Activated T-cell treated with anti-CD3 and anti-CD28 coated beads for 24 hours (primary cell): ENCODE data around the gene PHACTR3.

Source experiments
- DNase-seq: peaks from one replicate; pipeline ENCODE4 v3.0.0-alpha.2; 2020; ENCODE audit warnings: low read depth

PHACTR3 gene

DNA sequence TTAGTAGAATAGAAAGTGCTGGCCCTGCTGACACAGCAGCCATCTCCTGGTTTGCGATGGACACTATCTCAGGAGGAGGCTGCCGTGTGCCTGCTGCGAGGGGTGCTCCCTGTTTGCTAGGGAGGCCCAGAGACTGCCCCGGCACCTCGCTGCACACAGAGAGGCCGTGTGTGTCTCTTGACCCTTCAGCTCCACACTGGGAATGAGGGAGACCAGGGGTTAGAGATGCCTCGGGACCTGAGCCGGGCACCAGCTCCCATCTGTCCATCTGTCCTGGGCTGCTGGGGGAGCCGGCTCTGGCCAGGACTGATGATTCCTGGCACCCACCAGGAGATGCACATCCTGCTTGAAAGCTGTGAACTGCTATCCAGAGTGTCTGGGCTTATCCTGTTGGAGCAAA lies 18.2 kb downstream of the PHACTR3 start:
- no peak for DNase-seq

DNA sequence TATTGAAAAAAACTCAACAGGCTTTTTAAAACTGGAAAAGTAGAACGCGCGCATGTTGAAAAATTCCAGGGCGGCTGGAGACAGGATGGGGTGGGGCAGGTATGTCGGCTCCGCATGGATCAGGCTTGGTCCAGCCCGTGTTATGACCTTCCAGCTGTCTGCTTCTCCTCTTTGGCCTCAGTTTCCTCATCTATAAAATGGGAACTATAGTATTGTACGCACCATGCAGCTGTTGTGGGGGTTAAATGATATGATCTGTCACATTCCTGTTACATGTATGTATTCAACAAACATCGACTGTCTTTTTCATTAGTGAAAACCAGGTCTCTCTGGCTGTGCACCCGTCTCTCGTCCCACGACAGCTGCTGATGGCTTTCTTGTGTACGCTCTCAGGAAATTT lies 18.8 kb downstream of the PHACTR3 start:
- no peak for DNase-seq

DNA sequence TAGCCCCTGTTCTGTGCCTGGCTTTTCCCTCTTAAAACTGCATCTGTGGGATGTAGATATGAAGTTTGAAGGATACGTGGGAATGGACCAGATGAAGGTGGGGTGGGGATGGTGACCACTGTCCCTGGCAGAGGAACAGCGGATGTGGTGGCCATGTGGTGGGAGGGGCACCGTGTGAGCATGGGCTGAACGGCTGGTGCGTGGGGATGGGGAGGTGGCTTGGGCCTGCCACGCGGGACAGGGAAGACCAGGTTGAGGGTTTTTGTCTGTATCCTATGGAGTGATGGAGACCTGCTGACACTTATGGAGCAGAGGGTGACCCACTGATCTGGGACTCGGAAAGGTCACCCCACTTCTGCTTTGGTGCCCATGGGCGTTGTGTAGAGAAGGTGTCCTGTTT lies 19.2 kb downstream of the PHACTR3 start:
- no peak for DNase-seq

DNA sequence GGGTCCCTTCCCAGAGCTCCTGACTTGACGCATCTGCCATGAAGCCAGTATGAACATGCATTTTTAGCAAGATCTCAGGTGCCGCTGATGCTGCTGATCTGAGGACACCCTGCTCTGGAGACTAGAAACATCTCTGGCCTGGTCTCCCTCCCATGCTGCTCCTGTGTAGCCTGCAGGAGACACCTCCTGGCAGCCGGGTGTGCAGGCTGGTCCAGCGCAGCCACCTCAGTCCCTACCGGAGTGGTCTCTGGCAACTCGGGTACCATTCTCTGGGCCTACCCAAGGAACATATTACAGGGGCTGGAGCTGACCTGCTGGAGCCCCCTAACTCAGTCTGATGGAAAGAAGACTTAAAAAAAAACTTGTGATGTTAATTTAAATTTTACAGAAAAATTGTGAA lies 20.1 kb downstream of the PHACTR3 start:
- DNase-seq = no peak

DNA sequence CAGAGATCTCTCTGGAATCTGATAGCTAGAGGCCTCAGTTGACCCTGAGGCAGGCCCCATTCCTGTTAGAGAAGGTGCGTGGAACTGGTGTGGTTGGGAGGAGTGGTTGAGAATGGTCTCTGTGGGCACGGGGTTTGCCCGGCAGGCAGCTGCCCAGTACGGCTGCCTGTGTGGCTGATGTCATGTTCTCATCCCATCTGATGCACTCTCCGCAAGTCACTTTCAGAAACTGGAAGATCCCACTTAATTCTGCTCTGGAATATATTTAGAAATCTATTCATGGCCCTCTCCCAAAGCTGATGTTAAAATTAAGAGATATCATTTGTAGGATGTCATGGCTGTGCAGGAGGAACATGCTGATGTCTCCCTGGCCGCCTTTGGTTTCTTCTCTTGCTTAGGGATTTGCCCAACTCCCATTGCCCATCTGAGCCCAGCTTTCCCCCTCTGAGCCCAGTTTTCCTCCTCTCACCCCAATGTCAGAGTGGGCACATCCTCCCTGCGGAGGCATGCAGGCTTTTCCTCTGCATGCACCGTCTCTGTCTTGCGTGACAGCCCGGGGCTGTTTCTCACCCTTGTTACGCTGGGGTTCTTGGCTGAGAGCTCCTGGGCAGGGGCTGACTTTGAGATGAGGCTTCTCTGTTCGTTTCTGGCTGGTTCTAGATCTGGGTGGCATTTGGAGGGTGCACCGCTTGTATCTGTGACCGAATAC lies 21.0 kb downstream of the PHACTR3 start:
- DNase-seq = no peak

DNA sequence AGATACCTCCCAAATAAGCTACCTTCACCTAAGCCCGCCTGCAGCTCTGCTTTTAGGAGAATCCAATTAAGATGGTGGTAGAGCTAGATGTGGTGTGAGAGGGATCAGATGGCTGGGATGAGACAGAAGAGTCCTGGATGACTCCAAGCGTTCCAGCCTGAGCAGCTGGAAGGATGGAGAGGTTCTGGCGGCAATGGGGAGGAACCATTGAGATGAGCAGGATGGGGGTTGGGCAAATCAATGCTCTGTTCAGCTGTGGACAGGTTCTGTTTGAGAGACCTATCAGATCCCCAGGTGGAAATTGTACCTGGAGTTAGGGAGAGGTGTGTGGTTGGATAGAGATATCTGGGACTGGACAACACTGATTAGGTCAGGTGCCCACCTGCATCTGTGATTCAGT lies 23.0 kb downstream of the PHACTR3 start:
- no peak for DNase-seq

DNA sequence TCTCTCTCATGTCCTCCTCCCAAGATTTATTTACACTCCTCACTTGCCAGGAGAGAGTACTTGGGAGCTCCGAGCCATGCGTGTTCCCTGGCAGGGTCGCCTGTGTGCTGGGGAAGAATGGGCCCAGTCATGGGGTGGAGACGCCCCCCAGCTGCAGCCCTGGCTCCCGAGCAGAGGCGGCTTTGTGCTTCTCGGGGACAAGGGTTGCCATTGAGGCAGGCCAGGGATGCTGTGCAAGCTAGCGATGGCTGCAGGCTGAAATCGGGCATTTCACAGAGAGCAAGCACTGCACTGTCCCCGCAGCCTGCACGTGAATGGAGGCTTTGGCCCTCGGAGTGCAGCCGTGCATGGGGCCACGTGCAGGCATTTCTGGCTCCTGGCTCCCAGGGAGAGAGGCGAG lies 23.8 kb downstream of the PHACTR3 start:
- DNase-seq = no peak

DNA sequence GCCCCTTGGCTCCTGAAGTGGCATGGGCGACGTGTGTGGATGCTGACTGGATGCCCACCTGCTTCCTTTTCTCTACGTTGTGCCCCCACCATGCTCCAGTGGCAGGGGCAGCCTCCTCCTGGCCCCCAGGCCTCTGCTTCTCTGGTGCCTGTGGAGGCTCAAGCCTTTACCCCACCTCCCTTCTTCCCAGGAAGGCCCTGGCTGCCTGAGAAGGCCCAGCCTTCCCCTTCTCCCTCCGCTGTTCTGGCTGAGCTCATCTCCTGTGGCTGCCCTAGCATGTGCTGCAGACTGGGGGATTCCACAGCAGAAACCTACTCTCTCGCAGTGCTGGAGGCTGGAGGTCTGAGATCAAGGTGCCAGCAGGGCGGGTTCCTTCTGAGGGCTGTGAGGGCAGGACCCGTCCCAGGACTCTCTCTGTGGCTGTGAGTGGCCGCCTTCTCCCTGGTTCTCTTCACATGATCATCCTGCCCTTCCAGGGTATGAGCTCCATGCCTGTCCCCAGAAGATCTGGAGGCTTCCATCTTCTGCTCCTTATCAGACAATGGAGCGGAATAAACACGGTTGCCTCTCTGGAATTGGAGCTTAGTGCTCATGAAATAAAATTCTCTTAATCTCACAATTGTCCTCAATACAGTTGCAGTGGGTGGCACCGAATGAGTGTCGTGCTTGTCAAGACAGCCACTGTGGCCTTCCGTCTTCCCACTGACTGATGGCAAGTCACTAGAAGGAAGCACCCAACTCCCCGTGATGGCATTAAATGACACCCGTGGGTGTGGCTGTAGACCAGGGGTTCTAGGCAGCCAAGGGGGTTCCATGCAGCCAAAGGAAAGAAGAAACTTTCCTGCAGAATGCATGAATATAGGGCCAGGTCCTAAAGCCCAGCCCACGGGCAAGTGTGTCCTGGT lies 25.1 kb downstream of the PHACTR3 start:
- DNase-seq = no peak

DNA sequence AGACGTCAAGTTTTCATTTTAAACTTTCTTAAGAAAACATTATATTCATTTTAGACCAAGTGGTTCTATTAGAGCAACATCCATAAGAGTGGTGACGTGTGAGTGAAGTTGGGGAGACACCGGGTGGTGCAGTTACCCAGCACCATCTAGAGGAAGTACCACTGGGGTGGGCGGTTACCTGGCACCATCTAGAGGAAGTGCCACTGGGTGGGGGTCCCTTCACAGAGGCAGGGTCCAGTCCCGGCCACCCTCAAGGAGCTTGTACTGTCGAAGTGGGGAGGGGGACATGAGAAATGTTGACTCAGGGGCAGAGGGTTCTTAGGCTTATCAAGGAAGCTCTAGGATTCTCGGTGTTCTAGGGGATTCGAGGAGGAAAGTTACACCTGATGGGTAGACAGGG lies 26.2 kb downstream of the PHACTR3 start:
- no peak for DNase-seq

DNA sequence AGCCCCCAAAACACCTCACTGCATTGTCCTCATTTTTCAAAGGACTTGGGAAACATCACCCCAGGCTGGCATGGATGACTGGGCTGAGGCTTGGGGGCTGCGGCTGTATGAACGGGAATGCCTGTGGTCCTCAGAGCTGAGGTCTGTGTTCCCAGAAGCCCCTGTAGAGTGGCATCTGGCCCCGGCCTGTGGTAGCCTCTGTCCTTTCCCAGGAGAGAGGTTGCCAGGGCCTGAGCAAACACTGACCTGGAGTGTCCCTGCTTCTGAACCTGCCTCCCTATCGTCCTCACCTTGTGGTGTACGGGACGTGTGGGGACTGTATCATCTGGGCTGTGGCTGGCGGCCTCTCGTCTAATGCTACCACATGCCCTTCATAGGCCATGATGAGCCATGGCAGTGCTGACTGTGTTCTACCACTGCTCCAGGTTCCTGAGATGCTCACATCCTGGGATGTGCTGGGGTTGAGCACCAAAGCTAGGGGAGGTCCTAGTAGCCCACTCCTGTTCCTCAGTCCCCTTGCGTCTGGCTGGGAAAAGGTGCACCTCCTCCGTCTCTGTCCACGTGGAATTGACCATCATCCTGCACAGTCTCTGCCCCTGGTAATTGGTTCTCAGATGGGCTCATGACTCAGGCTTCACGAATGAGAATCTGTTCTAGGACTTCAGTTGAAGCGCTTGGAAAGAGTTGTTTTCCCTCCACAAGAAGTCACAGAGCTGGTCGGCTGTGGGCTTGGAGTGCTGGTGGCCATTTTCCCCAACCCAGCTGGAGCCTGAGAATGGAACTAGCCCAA lies 27.6 kb downstream of the PHACTR3 start:
- DNase-seq = no peak

DNA sequence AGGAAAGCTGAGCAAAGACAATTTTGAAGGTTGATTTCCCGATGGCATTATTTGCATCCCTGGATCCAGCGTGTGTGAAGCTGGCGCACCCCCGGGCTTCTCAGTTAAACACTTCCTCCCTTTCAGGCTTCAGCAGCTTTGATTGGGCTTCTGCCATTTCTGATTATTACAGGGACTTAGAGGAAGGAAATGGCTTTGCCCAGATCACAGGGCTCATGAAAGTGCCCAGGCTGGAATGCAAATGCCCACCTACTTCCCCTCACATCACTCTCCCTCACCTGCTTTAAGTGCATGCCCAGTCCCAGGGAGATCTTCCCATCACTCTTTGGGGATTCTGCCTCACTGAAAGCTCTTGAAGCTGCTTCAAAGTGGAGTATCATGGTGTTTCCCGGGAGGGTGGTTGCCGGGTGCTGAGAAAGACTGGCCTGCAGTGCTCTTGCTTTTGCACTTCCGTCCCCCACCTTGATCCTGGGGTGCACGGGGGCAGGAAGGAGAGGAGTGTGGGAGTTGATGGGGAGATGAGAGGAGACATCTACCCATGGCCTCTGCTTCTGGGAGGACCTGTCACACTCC lies 28.3 kb downstream of the PHACTR3 start:
- DNase-seq = no peak

DNA sequence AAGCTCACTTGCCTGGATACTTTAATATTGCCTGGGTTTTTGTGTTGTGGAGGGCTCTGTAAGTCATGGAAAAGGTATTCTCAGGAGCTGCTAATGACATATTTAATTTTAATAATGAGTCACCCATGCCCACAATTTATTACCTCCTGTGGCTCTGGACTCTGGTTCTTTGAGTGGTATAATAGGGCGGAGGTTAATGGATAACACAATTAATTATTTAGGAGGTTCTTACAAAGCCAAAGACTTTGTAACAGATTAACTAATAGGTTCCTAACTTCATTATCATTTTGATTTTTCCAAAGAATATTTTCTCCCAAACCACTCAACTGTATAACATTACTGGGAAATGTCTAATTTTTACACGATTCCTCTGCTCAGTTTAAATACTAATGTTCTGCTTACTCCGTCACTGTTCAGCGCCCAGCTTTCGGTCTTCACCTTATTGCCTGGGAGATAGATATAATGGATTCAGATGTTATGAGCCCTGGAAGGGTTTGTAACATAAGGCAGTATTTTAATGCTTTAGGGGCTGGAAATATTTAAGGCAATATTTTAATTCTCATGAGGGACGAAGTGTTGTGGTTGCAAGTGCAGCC lies 29.4 kb downstream of the PHACTR3 start:
- DNase-seq = no peak

DNA sequence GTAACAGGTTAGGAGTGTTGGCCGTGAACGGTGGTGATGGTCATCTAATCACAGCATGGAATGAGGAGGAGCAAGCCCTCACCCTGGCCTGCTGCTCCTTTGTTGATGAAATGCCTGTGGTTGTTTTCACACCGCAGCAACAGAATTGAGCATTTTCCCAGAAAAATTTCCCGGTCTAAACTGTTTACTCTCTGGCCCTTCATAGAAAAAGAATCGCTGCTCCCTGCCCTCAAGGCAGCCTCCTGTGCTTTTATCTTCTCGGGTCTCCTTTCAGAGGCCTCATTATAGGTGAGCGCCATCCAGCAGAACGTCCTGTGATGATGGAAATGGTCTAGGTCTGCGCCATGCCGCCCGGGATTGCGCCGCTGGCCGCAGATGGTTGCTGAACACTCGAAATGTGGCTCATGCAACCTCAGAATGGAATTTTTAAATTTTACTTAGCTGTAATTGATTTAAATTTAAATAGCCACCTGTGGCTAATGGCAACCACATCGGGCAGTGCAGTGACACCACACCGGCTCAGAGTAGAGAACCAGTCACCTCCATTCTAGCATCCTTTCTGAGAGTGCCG lies 30.2 kb downstream of the PHACTR3 start:
- DNase-seq = no peak

DNA sequence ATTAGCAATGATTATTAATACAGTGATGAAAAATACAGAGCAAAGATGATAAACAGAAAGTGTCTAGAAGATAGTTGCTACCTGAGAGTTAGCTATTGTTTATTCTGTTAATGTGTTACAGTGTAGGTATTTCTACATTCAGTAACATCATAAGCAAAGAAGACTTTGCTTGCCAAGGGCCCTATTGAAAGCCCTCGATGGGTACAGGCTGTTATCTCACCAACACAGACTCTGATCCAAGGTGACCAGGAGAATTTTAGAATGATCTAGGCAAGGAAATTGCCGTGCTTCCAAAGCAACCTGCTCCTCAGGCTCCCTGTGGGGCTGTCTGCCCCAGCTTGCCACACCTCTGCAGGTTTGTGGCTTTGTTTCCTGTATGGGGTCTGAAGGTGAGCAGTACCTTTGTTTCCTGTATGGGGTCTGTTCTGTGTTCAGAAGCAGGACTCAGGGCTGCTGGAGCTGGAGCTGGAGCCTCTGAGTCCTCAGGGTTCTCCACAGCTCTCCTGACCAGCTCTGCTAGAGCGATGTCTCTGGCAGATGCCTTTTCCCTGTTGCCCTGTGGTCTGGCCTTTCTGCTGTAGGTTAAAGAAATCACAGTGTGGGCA lies 32.5 kb downstream of the PHACTR3 start:
- DNase-seq = no peak

DNA sequence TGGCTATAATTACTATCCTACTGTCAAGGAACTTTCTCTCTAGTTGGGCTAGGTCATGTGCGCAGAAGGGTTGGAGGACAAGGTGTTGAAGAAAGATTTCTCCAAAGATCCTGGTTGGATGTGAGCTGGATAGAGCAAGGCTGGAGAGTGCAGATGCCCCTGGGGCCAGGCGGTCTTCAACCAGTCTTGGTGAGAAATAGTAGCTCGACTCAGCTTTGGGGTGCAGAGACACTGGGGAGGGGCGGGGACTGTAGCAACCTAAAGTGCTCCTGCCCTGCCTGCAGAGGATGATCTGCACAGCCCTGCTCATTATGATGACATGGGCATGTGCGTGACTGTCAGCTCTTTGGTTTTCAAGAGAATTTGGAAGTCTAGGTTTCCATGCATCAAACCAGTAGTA lies 35.9 kb downstream of the PHACTR3 start:
- no peak for DNase-seq

DNA sequence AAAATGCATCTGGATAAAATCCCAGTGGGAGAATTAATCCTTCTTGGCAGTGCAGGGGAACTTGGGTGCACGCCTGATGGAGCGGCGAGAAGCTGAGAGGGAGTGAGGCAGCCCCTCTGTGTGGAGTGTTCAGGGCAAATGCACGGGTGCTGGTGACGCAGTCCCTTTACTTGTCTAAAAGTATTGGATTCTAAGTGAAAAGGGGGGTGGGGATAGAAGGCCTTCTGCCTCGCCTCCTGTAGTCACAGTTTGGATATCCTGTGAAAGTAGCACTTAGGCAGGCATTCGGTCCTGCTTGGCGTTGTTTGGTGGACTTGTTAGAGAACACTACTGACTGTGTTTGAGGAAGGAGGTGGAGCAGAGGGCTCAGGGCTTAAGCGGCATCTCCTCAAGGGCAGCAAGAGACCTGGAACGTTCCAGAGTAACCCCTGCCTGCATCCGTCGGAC lies 39.3 kb downstream of the PHACTR3 start:
- no peak for DNase-seq

DNA sequence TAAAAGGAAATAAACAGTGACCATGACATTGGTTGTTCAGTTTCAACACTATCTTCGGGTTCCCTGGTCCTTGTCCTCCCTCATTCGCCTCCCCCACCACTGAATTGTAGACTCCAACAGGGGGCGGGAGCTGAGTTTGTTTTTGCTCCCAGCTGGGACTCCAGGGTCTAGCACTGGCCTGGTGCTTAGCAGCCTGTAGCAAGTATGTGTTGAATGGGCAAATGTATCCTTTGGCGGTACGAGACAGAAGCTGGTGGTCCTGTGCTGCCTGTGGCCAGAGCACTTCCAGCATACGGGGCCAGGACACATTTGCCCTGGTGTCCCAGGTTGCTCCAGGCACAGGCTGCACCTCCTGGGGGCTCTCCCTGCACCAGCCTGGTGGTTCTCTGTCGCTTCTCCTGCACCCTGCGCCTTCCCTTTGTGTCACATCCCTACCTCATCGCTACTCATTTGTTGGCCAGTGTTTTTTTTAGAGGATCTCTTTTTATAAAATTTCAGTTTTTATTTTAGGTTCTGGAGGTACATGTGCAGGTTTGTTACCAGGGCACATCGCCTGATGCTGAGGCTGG lies 40.1 kb downstream of the PHACTR3 start:
- DNase-seq = no peak

DNA sequence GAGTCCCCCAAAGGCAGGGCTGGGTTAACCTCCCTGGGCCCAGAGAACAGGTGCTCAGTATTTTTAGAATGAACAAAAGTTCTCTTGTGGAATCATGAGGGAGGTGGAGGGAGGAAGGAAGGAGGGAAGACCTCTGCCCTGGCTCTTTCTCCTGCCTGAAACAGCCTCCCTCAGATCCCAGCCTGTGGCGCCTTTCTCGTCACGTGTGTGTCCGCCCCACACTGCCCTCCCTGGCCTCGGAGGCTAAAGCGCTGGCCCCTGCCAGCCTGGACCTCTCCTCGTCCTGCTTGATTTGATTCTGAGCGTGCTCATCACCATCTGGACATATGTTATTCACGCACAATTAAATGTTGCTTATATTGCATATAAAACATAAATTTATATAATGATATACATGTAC lies 40.9 kb downstream of the PHACTR3 start:
- no peak for DNase-seq

DNA sequence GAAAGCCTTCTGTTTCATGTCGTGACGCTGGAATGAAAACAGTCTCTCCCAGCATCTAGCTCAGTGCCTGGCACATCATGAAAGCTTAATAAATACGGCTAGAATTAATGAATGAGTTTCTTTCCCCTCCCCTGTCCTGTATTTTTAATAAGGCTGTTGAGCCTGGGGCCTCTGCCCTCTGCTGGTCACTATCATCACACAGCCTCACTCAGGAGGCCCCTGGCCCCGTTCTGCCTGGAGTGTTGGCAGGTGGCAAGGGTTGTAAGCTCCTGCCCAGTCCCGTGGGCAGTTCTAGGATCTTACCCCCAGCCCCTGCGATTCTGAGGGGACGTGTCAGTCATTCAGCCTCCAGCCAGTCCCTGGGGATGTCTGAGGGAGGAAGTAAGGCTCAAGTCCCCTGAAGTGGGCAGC lies 41.4 kb downstream of the PHACTR3 start:
- no peak for DNase-seq

DNA sequence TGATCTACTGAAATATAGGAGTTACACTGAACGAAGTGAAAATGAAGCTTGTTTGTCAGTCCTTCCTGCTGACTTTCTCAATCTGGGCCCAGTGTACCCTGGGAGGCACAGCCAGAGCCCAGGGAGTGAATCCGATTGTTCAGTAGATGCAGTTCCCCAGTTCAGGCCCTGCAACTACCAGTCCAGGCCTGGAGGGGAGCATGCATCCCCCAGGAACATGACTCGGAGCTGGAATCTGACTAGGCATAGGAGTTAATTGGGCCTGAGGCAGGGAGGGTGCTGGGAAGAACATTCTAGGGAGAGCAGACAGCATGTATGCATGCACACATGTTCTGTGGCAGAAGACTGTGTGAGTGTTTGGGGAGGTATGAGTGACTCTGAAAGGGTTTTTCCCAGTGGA lies 42.1 kb downstream of the PHACTR3 start:
- no peak for DNase-seq

DNA sequence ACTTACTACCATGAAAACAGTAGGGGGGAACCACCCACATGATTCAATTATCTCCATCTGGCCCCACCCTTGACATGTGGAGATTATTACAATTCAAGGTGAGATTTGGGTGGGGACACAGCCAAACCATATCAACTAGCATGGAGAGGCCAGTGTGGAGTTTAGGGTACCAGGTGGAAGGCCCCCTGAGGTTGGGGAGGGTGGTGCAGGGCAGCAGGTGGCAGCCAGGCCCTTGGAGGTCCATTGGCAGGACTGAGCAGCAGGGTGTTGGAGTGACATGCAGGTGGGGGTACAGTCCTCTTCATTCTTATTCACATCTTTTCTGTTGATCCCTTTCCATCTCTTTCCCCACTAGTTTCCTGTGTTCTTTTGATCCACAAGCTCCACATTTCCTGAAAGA lies 42.9 kb downstream of the PHACTR3 start:
- no peak for DNase-seq
